ENCODE measurements around the gene ADCY7. TPM values are rescaled to one million over a fixed set of nuclear protein-coding genes. Genes with fewer than 3 reads are reported as not detected.

The ADCY7 gene
- total RNA-seq, 4 donors from 2014 or later, result 12.7 to 23.5 (median 19.3) TPM

DNA sequence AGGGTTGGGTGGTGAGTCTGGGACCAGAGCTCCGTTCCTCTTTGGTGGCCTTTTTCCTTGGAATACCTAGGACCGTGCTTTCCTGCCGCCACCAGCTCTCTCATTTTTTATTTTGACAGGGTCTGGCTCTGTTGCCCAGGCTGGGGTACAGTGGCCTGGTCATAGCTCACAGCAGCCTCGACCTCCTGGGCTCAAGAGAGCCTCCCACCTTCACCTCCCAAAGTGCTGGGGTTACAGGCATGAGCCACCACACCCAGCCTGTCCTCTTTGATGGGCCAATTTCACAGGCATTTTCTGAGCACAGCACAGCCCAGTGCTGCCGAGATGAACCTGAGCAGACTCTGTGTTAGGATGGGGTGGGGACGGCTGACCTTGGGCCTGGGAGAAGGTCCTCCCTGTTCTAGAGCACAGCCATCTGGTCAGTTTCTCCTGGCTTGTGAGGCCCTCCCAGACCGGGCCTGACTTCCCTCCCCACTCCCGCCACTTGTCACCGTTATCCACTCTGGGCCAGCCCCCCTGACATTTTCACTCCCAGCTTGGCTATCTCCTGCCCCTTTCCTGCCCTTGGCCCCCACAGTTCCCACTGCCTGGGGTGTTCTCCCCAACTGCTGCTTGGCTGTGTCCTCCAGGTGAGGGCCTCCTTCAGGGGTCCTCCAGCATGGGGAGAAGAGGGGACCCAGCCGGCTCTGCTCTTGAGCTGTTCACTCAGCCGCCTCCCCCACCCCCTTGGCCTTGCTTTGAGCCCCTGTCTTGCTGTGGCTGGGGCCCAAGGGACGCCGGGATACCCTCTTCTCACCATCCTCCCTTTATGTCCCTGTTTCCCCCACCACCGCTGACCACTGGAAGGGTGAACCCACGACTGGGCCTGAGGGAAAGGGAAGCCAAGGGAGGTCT lies 5.0 kb downstream of the ADCY7 start:
- Histone ChIP-seq H3K27me3 (no peaks in the 10 kb centered on the region), H3K9me3 (no peaks in the 10 kb centered on the region), H3K27ac (peak overlapping the region in 1 of 4 donors; percentile 33), H3K4me1 (peaks cover 0 to 16% (median 0%) of the 10 kb centered on the region in 3 donors), H3K4me3 (no peak overlapping the region), H3K36me3 (no peaks in the 10 kb centered on the region)
- WGBS, 2 donors (ENCODE audit: low coverage in 1 of 2), result 73 to 82% methylated on average over 2 of the region's 15 CpGs
- TF ChIP-seq EP300 (IDR thresholded peaks at IDR 0.05) (no peak), CTCF (IDR thresholded peaks at IDR 0.05) (no peak), POLR2AphosphoS5 (IDR thresholded peaks at IDR 0.05) (no peak), POLR2A (IDR thresholded peaks at IDR 0.05) (no peak)
- no peak for ATAC-seq

GRCh38 chr16:50272111-50272571 lies 5.8 kb downstream of the ADCY7 start:
- Histone ChIP-seq H3K4me1 (peaks cover 0 to 9% (median 0%) of the 10 kb centered on the region in 3 donors), H3K9me3 (no peaks in the 10 kb centered on the region), H3K27ac (peak overlapping the region in 1 of 4 donors; percentile 33), H3K27me3 (no peaks in the 10 kb centered on the region), H3K4me3 (no peak overlapping the region), H3K36me3 (no peaks in the 10 kb centered on the region)
- ATAC-seq, result no peak
- no CpG with 5 or more reads among the region's 7 CpGs for WGBS, 2 donors (ENCODE audit: low coverage in 1 of 2)
- TF ChIP-seq POLR2AphosphoS5 (IDR thresholded peaks at IDR 0.05), result no peak
- TF ChIP-seq EP300 (IDR thresholded peaks at IDR 0.05), result no peak
- TF ChIP-seq POLR2A (IDR thresholded peaks at IDR 0.05), result no peak
- TF ChIP-seq CTCF (IDR thresholded peaks at IDR 0.05), result no peak

DNA sequence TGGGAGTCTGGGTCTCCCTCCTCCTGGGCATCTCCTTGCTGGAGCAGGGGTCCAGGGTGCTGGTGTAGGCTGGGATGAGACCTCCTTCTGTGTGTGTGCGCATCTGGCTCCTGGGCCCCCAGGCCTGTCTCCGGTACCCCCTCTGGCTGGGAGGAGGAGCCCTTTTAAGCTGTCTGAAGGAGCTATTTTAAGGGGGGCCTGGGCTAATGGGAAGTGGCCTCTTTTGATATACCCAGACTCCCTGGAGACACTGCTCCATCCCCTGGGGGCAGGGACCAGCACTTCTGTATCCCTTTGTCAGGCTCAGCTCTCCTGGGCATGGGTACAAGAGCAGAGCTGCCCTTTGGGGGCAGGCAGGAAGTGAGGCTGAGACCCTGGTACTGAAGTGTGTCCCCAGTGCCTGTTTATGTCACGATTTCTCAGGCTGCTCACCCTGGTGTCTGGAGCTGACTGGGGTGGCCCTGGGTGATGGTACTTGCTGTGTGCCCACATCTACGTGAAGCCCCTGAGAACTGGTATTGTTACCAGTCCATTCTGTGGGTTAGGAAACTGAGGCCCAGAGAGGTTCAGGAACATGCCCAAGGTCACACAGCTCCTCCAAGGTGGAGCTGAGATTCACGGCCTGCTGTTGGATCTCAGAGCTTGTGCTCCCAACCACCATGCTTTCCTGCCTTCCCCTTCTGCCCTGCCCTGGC lies 6.5 kb downstream of the ADCY7 start:
- Histone ChIP-seq H3K36me3 (no peaks in the 10 kb centered on the region), H3K4me3 (no peak overlapping the region), H3K27me3 (no peaks in the 10 kb centered on the region), H3K27ac (peak overlapping the region in 1 of 4 donors; percentile 33), H3K4me1 (peaks cover 0 to 2% (median 0%) of the 10 kb centered on the region in 3 donors), H3K9me3 (no peaks in the 10 kb centered on the region)
- TF ChIP-seq EP300 (IDR thresholded peaks at IDR 0.05), result no peak
- no peak for TF ChIP-seq CTCF (IDR thresholded peaks at IDR 0.05)
- no peak for TF ChIP-seq POLR2AphosphoS5 (IDR thresholded peaks at IDR 0.05)
- TF ChIP-seq POLR2A (IDR thresholded peaks at IDR 0.05), result no peak
- WGBS, 2 donors (ENCODE audit: low coverage in 1 of 2), result 71 to 80% methylated on average over 1 of the region's 5 CpGs
- no peak for ATAC-seq

- no peak for ATAC-seq
- no peaks in the 10 kb centered on the region for H3K4me1 ChIP-seq
- H3K4me3 ChIP-seq, result no peak overlapping the region
- H3K27ac ChIP-seq, result no peak overlapping the region
- H3K27me3 ChIP-seq, result no peaks in the 10 kb centered on the region
- H3K9me3 ChIP-seq, result no peaks in the 10 kb centered on the region
- no peaks in the 10 kb centered on the region for H3K36me3 ChIP-seq
- WGBS, 2 donors (ENCODE audit: low coverage in 1 of 2), result no CpG with 5 or more reads among the region's 2 CpGs
- TF ChIP-seq POLR2A (IDR thresholded peaks at IDR 0.05), result no peak
Observed at GRCh38 chr16:50273382-50273690, 7.0 kb downstream of the ADCY7 start.

GRCh38 chr16:50273888-50274325 lies 7.6 kb downstream of the ADCY7 start:
- no peak for ATAC-seq
- TF ChIP-seq POLR2A (IDR thresholded peaks at IDR 0.05) (no peak), CTCF (IDR thresholded peaks at IDR 0.05) (no peak), POLR2AphosphoS5 (IDR thresholded peaks at IDR 0.05) (no peak), EP300 (IDR thresholded peaks at IDR 0.05) (no peak)
- Histone ChIP-seq H3K9me3 (no peaks in the 10 kb centered on the region), H3K27me3 (no peaks in the 10 kb centered on the region), H3K36me3 (no peaks in the 10 kb centered on the region), H3K4me1 (no peaks in the 10 kb centered on the region), H3K27ac (peak overlapping the region in 3 of 4 donors; percentile 51 to 59 (median 54)), H3K4me3 (peak overlapping the region in 1 of 2 donors; percentile 34)
- WGBS, 2 donors (ENCODE audit: low coverage in 1 of 2), result 60 to 92% methylated on average over 4 to 7 of the region's 13 CpGs

Data from gastroesophageal sphincter (tissue), 4 donors.